GM12878 (cell line): ENCODE results near the gene CCR7. TPM values are rescaled to one million over a fixed set of nuclear protein-coding genes. Genes with fewer than 3 reads are reported as not detected.

Experiments
- ATAC-seq: fragments of 200-7000 bp; cut with Tn5 transposase; 3 replicates; pipeline ENCODE4 v1.9.1; 2020; ENCODE audit warnings: mild to moderate bottlenecking, moderate library complexity
- BruUV-seq: library from RNA; stranded (reverse); fragments of 400-500 nt; replicated peaks from 2 replicates; lab custom pipeline; 2021; lab: Mats Ljungman, UMichigan
- CTCF ChIA-PET: fragments of 300-600 bp; sonication (Branson Sonifier 250); formaldehyde crosslinking; extraction: SDS; loops from one replicate; lab custom pipeline; 2021; ENCODE audit warnings: inconsistent platforms; lab: Yijun Ruan, JAX
- POLR2A ChIA-PET: fragments of 350-600 bp; formaldehyde crosslinking; extraction: SDS; loops from one replicate; lab custom pipeline; 2021; ENCODE audit warnings: inconsistent platforms; lab: Charles Lee
- RAD21 ChIA-PET: fragments of 300-600 bp; sonication (Branson Sonifier 250); formaldehyde crosslinking; loops from one replicate; lab custom pipeline; 2023; ENCODE audit warnings: antibody characterized with exemption; ENCODE audit not compliant: unreplicated experiment; lab: Charles Lee
- SMC1A ChIA-PET: fragments of 300-600 bp; sonication (Branson Sonifier 250); formaldehyde crosslinking; loops from one replicate; lab custom pipeline; 2023; ENCODE audit not compliant: unreplicated experiment, uncharacterized antibody; lab: Charles Lee
- DNase-seq: peaks from one replicate; pipeline ENCODE4 v3.0.0-alpha.2; 2011; ENCODE audit warnings: low read depth, low spot score
- FAIRE-seq: peaks from 3 replicates; lab custom pipeline; 2011; peaks lifted over from hg19 to GRCh38; lab: Jason Lieb, UNC
- H2AFZ ChIP-seq: 2 replicates; pipeline ENCODE4 v1.6.0; 2011; ENCODE audit warnings: low read depth, low read length, control low read depth; ENCODE audit not compliant: control insufficient read depth
- H3K27ac ChIP-seq: 2 replicates; pipeline ENCODE4 v1.5.1; 2011; ENCODE audit warnings: control low read depth; ENCODE audit not compliant: control insufficient read depth, insufficient read depth
- H3K27me3 ChIP-seq, 2 experiments: replicated peaks in 1 of 2; 2 replicates each; pipeline versions ENCODE4 v1.6.0 to v1.6.1; 2011; ENCODE audit warnings: low read length in 1 of 2; ENCODE audit not compliant: control insufficient read depth in 2 of 2, insufficient read depth in 2 of 2
- H3K36me3 ChIP-seq, 2 experiments: 2 replicates each; pipeline ENCODE4 v1.5.1; 2011; ENCODE audit warnings: low read length in 1 of 2; ENCODE audit not compliant: control insufficient read depth in 2 of 2, insufficient read depth in 2 of 2
- H3K4me1 ChIP-seq: 2 replicates; pipeline ENCODE4 v1.6.1; 2011; ENCODE audit warnings: mild to moderate bottlenecking, low read length, moderate library complexity, mixed read lengths; ENCODE audit not compliant: control insufficient read depth, insufficient read depth
- H3K4me2 ChIP-seq: 2 replicates; pipeline ENCODE4 v1.6.0; 2011; ENCODE audit warnings: control low read depth; ENCODE audit not compliant: control insufficient read depth, insufficient read depth
- H3K4me3 ChIP-seq: fragments of 200-600 bp; sonication (generic); 2 replicates; pipeline ENCODE4 v1.5.1; 2016
- H3K79me2 ChIP-seq: 2 replicates; pipeline ENCODE4 v1.6.0; 2011; ENCODE audit warnings: low read length; ENCODE audit not compliant: control insufficient read depth, insufficient read depth
- H3K9ac ChIP-seq: 2 replicates; pipeline ENCODE4 v1.8.0; 2011; ENCODE audit warnings: low read length, control low read depth, mixed read lengths; ENCODE audit not compliant: control insufficient read depth, insufficient read depth
- H3K9me3 ChIP-seq: replicated peaks from 3 replicates; pipeline ENCODE4 v1.5.1; 2011; ENCODE audit warnings: mild to moderate bottlenecking, low read length; ENCODE audit not compliant: control insufficient read depth, insufficient read depth
- H4K20me1 ChIP-seq: 2 replicates; pipeline ENCODE4 v1.6.0; 2011; ENCODE audit not compliant: control insufficient read depth, insufficient read depth
- PML ChIP-seq: IDR thresholded peaks from 2 replicates; pipeline ENCODE4 v1.6.1; 2012; ENCODE audit warnings: low read length, inconsistent platforms
- SKIL ChIP-seq: fragments of 450-650 bp; IDR thresholded peaks from 2 replicates; pipeline ENCODE4 v1.6.1; 2017; ENCODE audit warnings: mild to moderate bottlenecking, low read depth, inconsistent platforms; ENCODE audit not compliant: poor library complexity, severe bottlenecking
- ZBTB4 ChIP-seq: fragments of 450-650 bp; formaldehyde crosslinking; IDR thresholded peaks from 2 replicates; pipeline ENCODE4 v1.4.0; 2022; ENCODE audit warnings: mild to moderate bottlenecking, moderate library complexity
- WGBS: methylation state at CpG from one replicate; pipeline ENCODE4 v1.1.6; 2016; ENCODE audit warnings: low lambda C conversion rate; ENCODE audit not compliant: insufficient replicate concordance, insufficient coverage; ENCODE audit errors: missing lambda C conversion rate; 5-methylcytosine and 5-hydroxymethylcytosine counted together
- in situ Hi-C: fragments of 300-500 bp; cut with MboI; formaldehyde crosslinking; loops from 9 replicates; pipeline ENCODE4 v1.14.3; 2018; ENCODE audit warnings: mixed read lengths
- intact Hi-C: fragments of 100-400 bp; cut with micrococcal nuclease; formaldehyde crosslinking; loops from one replicate; pipeline ENCODE4 v1.14.2; 2022; ENCODE audit not compliant: unreplicated experiment
- polyA plus RNA-seq, 11 experiments: library from polyadenylated mRNA; depleted of rRNA in 4 of 11; unstranded in 6 of 11; stranded (reverse) in 5 of 11; fragments of >200 nt; fragmentation: Nextera tagmentation in 4 of 11; fragmentation: Illumina TruSeq in 1 of 11; extraction: Ambion mirVana in 4 of 11; extraction: Trizol in 1 of 11; gene quantifications; 1 replicate in 1 of 11; 2 replicates in 10 of 11; pipeline versions ENCODE4 v1.2.1 to v1.2.3, GENCODE V29; 2011 to 2016; ENCODE audit warnings: inconsistent platforms in 2 of 11, missing spikeins in 2 of 11, low read depth in 1 of 11
- total RNA-seq, 4 experiments: library from RNA; depleted of rRNA in 3 of 4; stranded (reverse); fragments of >200 nt in 3 of 4; fragmentation: Illumina TruSeq in 1 of 4; extraction: Trizol in 1 of 4; gene quantifications; 2 replicates each; pipeline versions ENCODE4 v1.2.1 to v1.2.3, GENCODE V29; 2013 to 2021

Gene CCR7
- total and polyA plus RNA-seq, 10 of the 15 experiments (the other 5 are each of a cell fraction or from before 2014, with no cell fraction given), result 131 to 1,171 (median 260) TPM

GRCh38 chr17:40530531-40530994 lies 34.7 kb downstream of the CCR7 start:
- Histone ChIP-seq H3K79me2 (no peaks in the 10 kb centered on the region), H3K36me3 (no peaks in the 10 kb centered on the region), H3K27me3 (no peaks in the 10 kb centered on the region), H4K20me1 (no peaks in the 10 kb centered on the region), H3K9me3 (peaks cover 5% of the 10 kb centered on the region; the same call in 1 of the 3 replicates), H3K27ac (no peak overlapping the region), H3K4me3 (no peak overlapping the region), H3K4me2 (peak overlapping the region; percentile 42; the same call in 1 of the 2 replicates), H3K4me1 (peaks cover 38% of the 10 kb centered on the region), H2AFZ (no peak overlapping the region), H3K9ac (no peak overlapping the region)
- intact Hi-C loops, result loop anchor here (5.0 kb wide), 1 partner anchor 228 kb away; no protein-coding TSS in a partner anchor
- no peak for ATAC-seq
- WGBS, result 75% methylated on average over 5 of the region's 5 CpGs
- no TSS peak for BruUV-seq
- in situ Hi-C loops, result loop anchor here (5.0 to 25.0 kb wide), 2 partner anchors 93 to 173 kb away; partner anchors contain the start of gene IGFBP4
- DNase-seq, result no peak
- ChIA-PET RAD21 (interaction anchor here (1.1 to 16.5 kb wide), 13 partner anchors 10 to 168 kb away, joined by 3 to 514 read pairs (median 42); partner anchors contain the start of genes CCR7, IGFBP4 and TOP2A), POLR2A (interaction anchor here (1.0 to 7.0 kb wide), 6 partner anchors 12 to 84 kb away, joined by 3 to 63 read pairs (median 28); no protein-coding TSS in a partner anchor), SMC1A (interaction anchor here (1.0 to 15.5 kb wide), 12 partner anchors 10 to 115 kb away, joined by 3 to 430 read pairs (median 48); partner anchors contain the start of genes CCR7 and TOP2A), CTCF (interaction anchor here (0.6 to 19.2 kb wide), 13 partner anchors 8 to 213 kb away, joined by 3 to 318 read pairs (median 30); partner anchors contain the start of genes CCR7, IGFBP4 and TOP2A)
- no peak for TF ChIP-seq SKIL
- TF ChIP-seq PML, result no peak
- no peak for TF ChIP-seq ZBTB4 (CRISPR knock-in tag)
- no peak for FAIRE-seq
